Endothelial cell of umbilical vein (primary cell): Measurements from ENCODE around the gene TTC17. TPM values are rescaled to one million over a fixed set of nuclear protein-coding genes. Genes with fewer than 3 reads are reported as not detected.
"Not testable (repeated sequence)": the region's sequence is repeated elsewhere in the genome, so short reads cannot be mapped to it uniquely, and the experiment has no call there.

Experiments used
- BruUV-seq: library from RNA; stranded (reverse); fragments of 400-500 nt; replicated peaks from 2 replicates; lab custom pipeline; 2021; lab: Mats Ljungman, UMichigan
- CTCF ChIA-PET: fragments of 300-600, 350-600 bp; sonication (Branson Sonifier 250); formaldehyde crosslinking; loops from one replicate; lab custom pipeline; 2021; ENCODE audit warnings: antibody characterized with exemption, inconsistent platforms; lab: Charles Lee
- POLR2A ChIA-PET: fragments of 300-600, 350-600 bp; sonication (Branson Sonifier 250); formaldehyde crosslinking; loops from one replicate; lab custom pipeline; 2021; ENCODE audit warnings: antibody characterized with exemption, inconsistent platforms; lab: Charles Lee
- DNase-seq: peaks from one replicate; pipeline ENCODE4 v3.0.0-alpha.2; 2011; ENCODE audit warnings: low read depth, low spot score
- FAIRE-seq: peaks from 2 replicates; lab custom pipeline; 2011; peaks lifted over from hg19 to GRCh38; lab: Jason Lieb, UNC
- H2AFZ ChIP-seq: 2 replicates; pipeline ENCODE4 v1.6.0; 2012; ENCODE audit warnings: low read depth, low read length, control low read depth, inconsistent platforms
- H3K27ac ChIP-seq: 2 replicates; pipeline ENCODE4 v1.5.1; 2011; ENCODE audit warnings: low read depth, mild to moderate bottlenecking, control low read depth, low read length, moderate library complexity; ENCODE audit not compliant: insufficient read depth
- H3K27me3 ChIP-seq, 2 experiments: 2 replicates each; pipeline versions ENCODE4 v1.6.0 to v1.6.1; 2011; ENCODE audit warnings: low read length in 2 of 2, mixed read lengths in 1 of 2; ENCODE audit not compliant: control insufficient read depth in 2 of 2, insufficient read depth in 2 of 2
- H3K36me3 ChIP-seq, 2 experiments: 2 replicates in 1 of 2; 3 replicates in 1 of 2; pipeline ENCODE4 v1.5.1; 2011; ENCODE audit warnings: low read length in 2 of 2, mild to moderate bottlenecking in 1 of 2, moderate library complexity in 1 of 2; ENCODE audit not compliant: control insufficient read depth in 2 of 2, insufficient read depth in 2 of 2; ENCODE audit errors: extremely low read depth in 1 of 2
- H3K4me1 ChIP-seq: 3 replicates; pipeline ENCODE4 v1.5.1; 2011; ENCODE audit warnings: mild to moderate bottlenecking, low read length; ENCODE audit not compliant: control insufficient read depth, insufficient read depth; ENCODE audit errors: extremely low read depth
- H3K4me2 ChIP-seq: 2 replicates; pipeline ENCODE4 v1.6.1; 2011; ENCODE audit warnings: low read length, control low read depth, mixed read lengths; ENCODE audit not compliant: insufficient read depth
- H3K4me3 ChIP-seq, 3 experiments: fragments of 200-600 bp in 1 of 3; sonication (generic), shearing (Covaris generic) in 1 of 3; replicated peaks in 1 of 3; 2 replicates each; pipeline ENCODE4 v1.5.1; 2011 to 2016; ENCODE audit warnings: control low read depth in 3 of 3, low read length in 3 of 3, mild to moderate bottlenecking in 2 of 3, inconsistent platforms in 1 of 3, low read depth in 1 of 3, moderate library complexity in 1 of 3; ENCODE audit not compliant: insufficient read depth in 1 of 3
- H3K79me2 ChIP-seq: 2 replicates; pipeline ENCODE4 v1.6.0; 2012; ENCODE audit warnings: low read length, inconsistent platforms; ENCODE audit not compliant: control insufficient read depth, insufficient read depth
- H3K9ac ChIP-seq: replicated peaks from 2 replicates; pipeline ENCODE3; 2011; ENCODE audit warnings: low read length, control low read depth; ENCODE audit not compliant: insufficient read depth; ENCODE audit errors: extremely low read depth
- H3K9me1 ChIP-seq: replicated peaks from 3 replicates; pipeline ENCODE4 v1.6.0; 2011; ENCODE audit warnings: mild to moderate bottlenecking, low read length; ENCODE audit not compliant: control insufficient read depth, insufficient read depth; ENCODE audit errors: extremely low read depth
- H3K9me3 ChIP-seq: replicated peaks from 2 replicates; pipeline ENCODE4 v1.5.1; 2012; ENCODE audit warnings: low read length, inconsistent platforms; ENCODE audit not compliant: control insufficient read depth, insufficient read depth
- H4K20me1 ChIP-seq: replicated peaks from 2 replicates; pipeline ENCODE3; 2011; ENCODE audit warnings: mild to moderate bottlenecking, low read length; ENCODE audit not compliant: control insufficient read depth, insufficient read depth; ENCODE audit errors: extremely low read depth
- EZH2 ChIP-seq: IDR thresholded peaks from 2 replicates; pipeline ENCODE4 v1.6.1; 2012; ENCODE audit warnings: borderline replicate concordance, low read depth, mild to moderate bottlenecking, moderate library complexity, low read length, inconsistent platforms; ENCODE audit not compliant: severe bottlenecking
- GATA2 ChIP-seq: IDR thresholded peaks from 2 replicates; pipeline ENCODE4 v1.7.0; 2011; ENCODE audit warnings: low read depth, mild to moderate bottlenecking, moderate library complexity, mixed read lengths, low read length; ENCODE audit not compliant: insufficient read length, insufficient read depth
- JUN ChIP-seq: IDR thresholded peaks from 2 replicates; pipeline ENCODE4 v1.6.1; 2011; ENCODE audit warnings: borderline replicate concordance, low read depth; ENCODE audit not compliant: insufficient read length, insufficient read depth
- MYC ChIP-seq: IDR thresholded peaks from one replicate; pipeline ENCODE4 v1.6.1; 2011; ENCODE audit warnings: mild to moderate bottlenecking, low read depth, low read length
- POLR2A ChIP-seq: IDR thresholded peaks from 2 replicates; pipeline ENCODE4 v1.6.1; 2012; ENCODE audit warnings: low read depth, mild to moderate bottlenecking, control low read depth, low read length
- POLR2AphosphoS5 ChIP-seq: IDR thresholded peaks from 2 replicates; pipeline ENCODE4 v1.6.1; 2012; ENCODE audit warnings: low read depth, mild to moderate bottlenecking, control low read depth, low read length, moderate library complexity; ENCODE audit not compliant: insufficient read depth
- dilution Hi-C: fragments of 300-500 bp; cut with MboI; formaldehyde crosslinking; loops from one replicate; pipeline ENCODE4 v1.15.0; 2019; ENCODE audit warnings: low sequenced_read_pairs; ENCODE audit not compliant: extremely low pct_ligation_motif_present
- intact Hi-C: fragments of 100-400 bp; cut with micrococcal nuclease; formaldehyde crosslinking; loops from one replicate; pipeline ENCODE4 v1.10.0; 2022
- polyA plus RNA-seq, 4 experiments: library from polyadenylated mRNA; depleted of rRNA in 3 of 4; stranded (reverse) in 3 of 4; unstranded in 1 of 4; fragments of >200 nt; gene quantifications; 2 replicates each; pipeline versions ENCODE4 v1.2.1 to v1.2.3, GENCODE V29; 2011 to 2012; ENCODE audit warnings: missing spikeins in 1 of 4
- total RNA-seq: library from RNA; stranded (reverse); gene quantifications from 2 replicates; pipeline ENCODE4 v1.2.3, GENCODE V29; 2021
- TF ChIP-seq, protein P1 (sequence below), 2 donors: IDR thresholded peaks; 1 replicate in 1 of 2; 2 replicates in 1 of 2; pipeline ENCODE4 v1.5.1; 2011; ENCODE audit warnings: low read length in 2 of 2, mild to moderate bottlenecking in 2 of 2, moderate library complexity in 2 of 2, control low read depth in 1 of 2, inconsistent platforms in 1 of 2, low read depth in 1 of 2; ENCODE audit not compliant: insufficient read depth in 1 of 2; ENCODE audit errors: extremely low read depth in 1 of 2
- TF ChIP-seq, protein P2 (sequence below): IDR thresholded peaks from 2 replicates; pipeline ENCODE4 v1.6.1; 2011; ENCODE audit not compliant: insufficient read depth, insufficient read length

Gene TTC17
- total and polyA plus RNA-seq, 2 donors (not counting 3 experiments of a cell fraction or from before 2014, with no cell fraction given): 60.7 to 66.8 TPM

GRCh38 chr11:43401252-43401651 is 42.5 kb downstream of the TTC17 start:
- ChIA-PET POLR2A (no interaction called here), CTCF (no interaction called here)
- Histone ChIP-seq H2AFZ (no peak overlapping the region), H3K4me3 (no peak overlapping the region), H3K36me3 (peaks cover 4 to 24% of the 10 kb centered on the region in 2 experiments), H3K79me2 (no peaks in the 10 kb centered on the region), H3K4me2 (no peak overlapping the region), H3K9ac (no peak overlapping the region), H3K4me1 (no peaks in the 10 kb centered on the region), H4K20me1 (no peaks in the 10 kb centered on the region), H3K27ac (no peak overlapping the region), H3K9me1 (peaks cover 2% of the 10 kb centered on the region), H3K9me3 (no peaks in the 10 kb centered on the region), H3K27me3 (no peaks in the 10 kb centered on the region)
- dilution Hi-C loops: no loop called here
- no peak for FAIRE-seq
- no peak for DNase-seq
- TF ChIP-seq EZH2: no peak
- TF ChIP-seq POLR2A: no peak
- TF ChIP-seq JUN: no peak
- no peak for TF ChIP-seq POLR2AphosphoS5
- TF ChIP-seq, protein P1, sequence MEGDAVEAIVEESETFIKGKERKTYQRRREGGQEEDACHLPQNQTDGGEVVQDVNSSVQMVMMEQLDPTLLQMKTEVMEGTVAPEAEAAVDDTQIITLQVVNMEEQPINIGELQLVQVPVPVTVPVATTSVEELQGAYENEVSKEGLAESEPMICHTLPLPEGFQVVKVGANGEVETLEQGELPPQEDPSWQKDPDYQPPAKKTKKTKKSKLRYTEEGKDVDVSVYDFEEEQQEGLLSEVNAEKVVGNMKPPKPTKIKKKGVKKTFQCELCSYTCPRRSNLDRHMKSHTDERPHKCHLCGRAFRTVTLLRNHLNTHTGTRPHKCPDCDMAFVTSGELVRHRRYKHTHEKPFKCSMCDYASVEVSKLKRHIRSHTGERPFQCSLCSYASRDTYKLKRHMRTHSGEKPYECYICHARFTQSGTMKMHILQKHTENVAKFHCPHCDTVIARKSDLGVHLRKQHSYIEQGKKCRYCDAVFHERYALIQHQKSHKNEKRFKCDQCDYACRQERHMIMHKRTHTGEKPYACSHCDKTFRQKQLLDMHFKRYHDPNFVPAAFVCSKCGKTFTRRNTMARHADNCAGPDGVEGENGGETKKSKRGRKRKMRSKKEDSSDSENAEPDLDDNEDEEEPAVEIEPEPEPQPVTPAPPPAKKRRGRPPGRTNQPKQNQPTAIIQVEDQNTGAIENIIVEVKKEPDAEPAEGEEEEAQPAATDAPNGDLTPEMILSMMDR (IDR thresholded peaks at IDR 0.05; ENCODE audit: extremely low read depth in 1 of 2, insufficient read depth in 1 of 2, low read depth in 1 of 2, low read length in 2 of 2): no peak
- TF ChIP-seq MYC: no peak
- TF ChIP-seq GATA2: no peak
- TF ChIP-seq, protein P2, sequence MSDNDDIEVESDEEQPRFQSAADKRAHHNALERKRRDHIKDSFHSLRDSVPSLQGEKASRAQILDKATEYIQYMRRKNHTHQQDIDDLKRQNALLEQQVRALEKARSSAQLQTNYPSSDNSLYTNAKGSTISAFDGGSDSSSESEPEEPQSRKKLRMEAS: no peak
- intact Hi-C loops: no loop called here
- no TSS peak for BruUV-seq

GRCh38 chr11:43401811-43402210 is 43.1 kb downstream of the TTC17 start:
- peaks cover 2 to 21% of the 10 kb centered on the region in 2 experiments for H3K36me3 ChIP-seq

More at GRCh38 chr11:43401811-43402210, 43.1 kb downstream of the TTC17 start:
- H3K4me2 ChIP-seq, H3K9me3 ChIP-seq, H3K4me3 ChIP-seq, H3K9ac ChIP-seq, H3K9me1 ChIP-seq, H2AFZ ChIP-seq, FAIRE-seq, BruUV-seq, H4K20me1 ChIP-seq, intact Hi-C loops, DNase-seq, H3K79me2 ChIP-seq, H3K27ac ChIP-seq, H3K4me1 ChIP-seq, H3K27me3 ChIP-seq, dilution Hi-C loops, POLR2A ChIA-PET: not testable (repeated sequence)
- CTCF ChIA-PET: interaction anchor here (2.8 kb wide), 1 partner anchor 17 kb away, joined by 16 read pairs; no protein-coding TSS in a partner anchor
